ENCODE results near the gene PREP.

GRCh38 chr6:105257340-105257739 is 145.5 kb downstream of the PREP start:
- TF ChIP-seq POLR2AphosphoS5 (IDR thresholded peaks at IDR 0.05; ENCODE audit: low read depth, low read length): no peak
- no peak for TF ChIP-seq POLR2A (IDR thresholded peaks at IDR 0.05; ENCODE audit: low read depth, low read length)
